Heart right ventricle (tissue), 16 donors: Measurements from ENCODE around the gene TMEM229B. TPM values are rescaled to one million over a fixed set of nuclear protein-coding genes. Genes with fewer than 3 reads are reported as not detected.
A peak's percentile ranks its signal among the peaks of the same experiment; 100 is the strongest.

Experiments used
- ATAC-seq, 8 donors: fragments of 200-7000 bp; cut with Tn5 transposase; one replicate each; pipeline ENCODE4 v1.9.1; 2020; ENCODE audit warnings: mild to moderate bottlenecking in 8 of 8, moderate library complexity in 8 of 8, moderate number of reproducible peaks in 1 of 8
- DNase-seq, 2 donors: peaks; one replicate each; pipeline ENCODE4 v3.0.0-alpha.2; 2020
- H3K27ac ChIP-seq, 10 donors: fragments of 200-600 bp; sonication (generic) in 2 of 10; one replicate each; pipeline versions ENCODE4 v1.5.0 to v1.8.0; 2020 to 2022; ENCODE audit warnings: mild to moderate bottlenecking in 3 of 10
- H3K27me3 ChIP-seq, 7 donors: fragments of 200-600 bp; one replicate each; pipeline ENCODE4 v1.8.0; 2021 to 2022; ENCODE audit warnings: mild to moderate bottlenecking in 2 of 7
- H3K36me3 ChIP-seq, 9 donors: fragments of 200-600 bp; sonication (generic) in 1 of 9; one replicate each; pipeline versions ENCODE4 v1.5.0 to v1.8.0; 2020 to 2022; ENCODE audit warnings: mild to moderate bottlenecking in 2 of 9
- H3K4me1 ChIP-seq, 9 donors: fragments of 200-600 bp; sonication (generic) in 1 of 9; one replicate each; pipeline versions ENCODE4 v1.5.0 to v1.8.0; 2020 to 2022; ENCODE audit warnings: mild to moderate bottlenecking in 4 of 9
- H3K4me3 ChIP-seq, 10 donors: fragments of 200-600 bp; sonication (generic) in 2 of 10; one replicate each; pipeline versions ENCODE4 v1.5.0 to v1.8.0; 2020 to 2022; ENCODE audit warnings: mild to moderate bottlenecking in 7 of 10, moderate library complexity in 2 of 10
- H3K9me3 ChIP-seq, 11 donors: fragments of 200-600 bp in 10 of 11; sonication (generic) in 2 of 11; one replicate each; pipeline versions ENCODE4 v1.5.0 to v1.8.0; 2013 to 2022; ENCODE audit warnings: mild to moderate bottlenecking in 2 of 11, control low read depth in 1 of 11, moderate library complexity in 1 of 11
- CTCF ChIP-seq, 9 donors: fragments of 200-600 bp; sonication (generic) in 2 of 9; IDR thresholded peaks; one replicate each; pipeline versions ENCODE4 v1.5.0 to v1.8.0; 2021 to 2022; ENCODE audit warnings: antibody characterized with exemption in 9 of 9, mild to moderate bottlenecking in 5 of 9, moderate library complexity in 1 of 9
- WGBS, 2 donors: extraction: QIAGEN DNeasy Blood & Tissue Kit; methylation state at CpG; one replicate each; pipeline ENCODE4 v1.1.7; 2013; ENCODE audit warnings: inconsistent platforms in 1 of 2; 5-methylcytosine and 5-hydroxymethylcytosine counted together
- intact Hi-C, 10 donors: fragments of 100-400 bp; cut with DNase I; formaldehyde crosslinking; loops; one replicate each; pipeline versions ENCODE4 v1.11.1 to v1.14.2; 2022
- polyA plus RNA-seq, 2 donors: library from polyadenylated mRNA; stranded (reverse); fragments of 200-250 nt; gene quantifications; one replicate each; pipeline ENCODE4 v1.2.3, GENCODE V29; 2013
- total RNA-seq, 10 donors: library from RNA; stranded (reverse); fragmentation: NEBNext Ultra II Directional in 3 of 10; extraction: Animal tissue kit (Norgen Biotek cat#: 25700) in 3 of 10; gene quantifications; one replicate each; pipeline versions ENCODE4 v1.2.1 to v1.2.4, GENCODE V29; 2021 to 2023
- donor health status: Arrhythmogenic right ventricular cardiomyopathy.
- donor health status: ischemic (EF 13 %, LVEDD 7.1; RV severe dilation, severe dysfunction).
- donor health status: healthy with polysubstance abuse.
- donor health status: DM: no; HTN: yes; CAD: no.
- donor health status: DM: no; HTN: no; CAD: no.
- donor health status: ischemic (EF 25% LVEDD 6.9; RV normal size, moderate dysfunction).
- donor health status: ischemic (EF 25% LVEDD 5.7; RV mildly dilated, moderate dysfunction).
- donor health status: healthy.
- donor health status: DM: yes; HTN: yes; CAD: no.
- donor health status: Ischemic cardiomyopathy.
- donor health status: ischemic (EF 35%, LVEDD 5.7; RV mildly dilated, moderate dysfunction).
- donor health status: nonischemic (EF 11% LVEDD 7.7; RV severe dilation, severe dysfunction).
- donor health status: DM: yes; HTN: yes; CAD: no.
- donor health status: PGD.
- donor health status: ischemic (EF 29% LVEDD 5.4; RV normal size, mild dysfunction).
- donor health status: nonischemic (EF 23%, LVEDD 6.1; RV moderate dilation, normal function).

TMEM229B gene
- total and polyA plus RNA-seq, 12 donors: 0.51 to 5.9 (median 1.6) TPM

GRCh38 chr14:67527756-67528155, 39.2 kb upstream of the TMEM229B start:
- 82 to 86% methylated on average over 5 of the region's 5 CpGs for WGBS, 2 donors
- Histone ChIP-seq H3K36me3 (no peaks in the 10 kb centered on the region), H3K27ac (no peak overlapping the region), H3K4me1 (peaks cover 0 to 12% (median 3%) of the 10 kb centered on the region in 9 donors), H3K27me3 (peaks cover 0 to 57% (median 14%) of the 10 kb centered on the region in 7 donors), H3K4me3 (no peak overlapping the region), H3K9me3 (no peaks in the 10 kb centered on the region)
- intact Hi-C loops: loop anchor here in 7 of 10 donors (2.0 to 10.0 kb wide), 6 partner anchors 40 to 177 kb away; partner anchors contain the start of gene RDH12 (in 3 of the 7)
- ATAC-seq (no peak), DNase-seq (no peak)
- TF ChIP-seq CTCF (IDR thresholded peaks at IDR 0.05): no peak

GRCh38 chr14:67526676-67527459, 38.3 kb upstream of the TMEM229B start:
- DNase-seq (peak in 1 of 2 donors; percentile 22), ATAC-seq (peak in 7 of 8 donors; percentile 40 to 81 (median 66))
- intact Hi-C loops: loop anchor here in 7 of 10 donors (2.0 to 10.0 kb wide), 6 partner anchors 40 to 178 kb away; partner anchors contain the start of gene RDH12 (in 3 of the 7)
- Histone ChIP-seq H3K9me3 (no peaks in the 10 kb centered on the region), H3K4me1 (peaks cover 0 to 6% (median 0%) of the 10 kb centered on the region in 9 donors), H3K27ac (no peak overlapping the region), H3K4me3 (no peak overlapping the region), H3K36me3 (no peaks in the 10 kb centered on the region), H3K27me3 (peaks cover 0 to 57% (median 18%) of the 10 kb centered on the region in 7 donors)
- 78 to 81% methylated on average over 8 of the region's 8 CpGs for WGBS, 2 donors
- peak; percentile 31 to 74 (median 63) for TF ChIP-seq CTCF (IDR thresholded peaks at IDR 0.05)

- Histone ChIP-seq H3K27ac (no peak overlapping the region), H3K9me3 (no peaks in the 10 kb centered on the region), H3K4me3 (no peak overlapping the region), H3K36me3 (no peaks in the 10 kb centered on the region), H3K27me3 (peaks cover 0 to 60% (median 18%) of the 10 kb centered on the region in 7 donors), H3K4me1 (peaks cover 0 to 6% (median 0%) of the 10 kb centered on the region in 9 donors)
- TF ChIP-seq CTCF (IDR thresholded peaks at IDR 0.05): no peak
- no peak for DNase-seq
- intact Hi-C loops: loop anchor here in 7 of 10 donors (2.0 to 10.0 kb wide), 6 partner anchors 41 to 179 kb away; partner anchors contain the start of gene RDH12 (in 3 of the 7)
- ATAC-seq: no peak
- 59 to 66% methylated on average over 6 of the region's 6 CpGs for WGBS, 2 donors
Observed at GRCh38 chr14:67526181-67526580, 37.7 kb upstream of the TMEM229B start.

- H3K9me3 ChIP-seq: no peaks in the 10 kb centered on the region
- H3K4me3 ChIP-seq: no peak overlapping the region
- no peak overlapping the region for H3K27ac ChIP-seq
- no peak for ATAC-seq
- no peaks in the 10 kb centered on the region for H3K36me3 ChIP-seq
- no peak for DNase-seq
- no peak for TF ChIP-seq CTCF (IDR thresholded peaks at IDR 0.05)
- intact Hi-C loops: loop anchor here in 7 of 10 donors (5.0 to 10.0 kb wide), 5 partner anchors 42 to 179 kb away; partner anchors contain the start of gene RDH12 (in 3 of the 7)
- WGBS, 2 donors: 91 to 93% methylated on average over 4 of the region's 4 CpGs
- H3K4me1 ChIP-seq: peaks cover 0 to 6% (median 0%) of the 10 kb centered on the region in 9 donors
- H3K27me3 ChIP-seq: peaks cover 0 to 60% (median 18%) of the 10 kb centered on the region in 7 donors
Observed at GRCh38 chr14:67525389-67525788, 36.9 kb upstream of the TMEM229B start.
